Esophagus muscularis mucosa (tissue), 3 donors: ENCODE data around the gene ARNT2.

Experiments
- CTCF ChIP-seq, 3 experiments: fragments of 200-600 bp in 2 of 3; fragments of 450-650 bp in 1 of 3; sonication (generic) in 2 of 3; IDR thresholded peaks; one replicate each; pipeline ENCODE4 v1.5.1; 2017 to 2019; ENCODE audit warnings: antibody characterized with exemption in 3 of 3, mild to moderate bottlenecking in 2 of 3, moderate library complexity in 1 of 3
- EP300 ChIP-seq: sonication (generic); formaldehyde crosslinking; IDR thresholded peaks from one replicate; pipeline ENCODE4 v1.6.1; 2017; ENCODE audit warnings: antibody characterized with exemption

GRCh38 chr15:80572337-80572736 lies 168.2 kb downstream of the ARNT2 start:
- no peak for TF ChIP-seq EP300
- TF ChIP-seq CTCF (IDR thresholded peaks at IDR 0.05) = no peak
